H1 (cell line): Measurements from ENCODE around the gene ZNF546. TPM values are rescaled to one million over a fixed set of nuclear protein-coding genes. Genes with fewer than 3 reads are reported as not detected.

Experiments
- CHD1 ChIP-seq: IDR thresholded peaks from 2 replicates; pipeline ENCODE4 v1.6.1; 2012; ENCODE audit warnings: low read depth, low read length, improper control_type of control experiment
- CTBP2 ChIP-seq: IDR thresholded peaks from 2 replicates; pipeline ENCODE4 v1.7.0; 2011; ENCODE audit warnings: borderline replicate concordance, mild to moderate bottlenecking, moderate library complexity, mixed read lengths, low read length; ENCODE audit not compliant: insufficient read depth, insufficient read length
- GABPA ChIP-seq: IDR thresholded peaks from 2 replicates; pipeline ENCODE4 v1.6.1; 2011; ENCODE audit warnings: mild to moderate bottlenecking, low read length, moderate library complexity, borderline replicate concordance; ENCODE audit not compliant: insufficient read depth
- GTF2F1 ChIP-seq: IDR thresholded peaks from 2 replicates; pipeline ENCODE4 v1.6.1; 2012; ENCODE audit warnings: low read depth, low read length, improper control_type of control experiment, borderline replicate concordance
- JUN ChIP-seq: IDR thresholded peaks from 2 replicates; pipeline ENCODE4 v1.6.1; 2011; ENCODE audit warnings: low read depth, mild to moderate bottlenecking, improper control_type of control experiment, low read length
- NRF1 ChIP-seq: IDR thresholded peaks from 2 replicates; pipeline ENCODE4 v1.6.1; 2011; ENCODE audit warnings: mild to moderate bottlenecking, low read depth, low read length, improper control_type of control experiment
- POLR2A ChIP-seq, 2 experiments: IDR thresholded peaks; 1 replicate in 1 of 2; 2 replicates in 1 of 2; pipeline ENCODE4 v1.6.1; 2011; ENCODE audit warnings: low read depth in 2 of 2, low read length in 2 of 2, mild to moderate bottlenecking in 2 of 2; ENCODE audit errors: control extremely low read depth in 1 of 2
- SIRT6 ChIP-seq: IDR thresholded peaks from one replicate; pipeline ENCODE4 v1.7.1; 2012; ENCODE audit warnings: low read length, inconsistent platforms
- TAF1 ChIP-seq: IDR thresholded peaks from 2 replicates; pipeline ENCODE4 v1.6.1; 2011; ENCODE audit warnings: mild to moderate bottlenecking, low read depth, low read length
- TCF12 ChIP-seq: IDR thresholded peaks from 2 replicates; pipeline ENCODE4 v1.6.1; 2011; ENCODE audit warnings: low read depth, mild to moderate bottlenecking, low read length
- polyA plus RNA-seq, 7 experiments: library from polyadenylated mRNA; depleted of rRNA in 3 of 7; stranded (reverse) in 5 of 7; unstranded in 2 of 7; fragments of >200 nt in 5 of 7; fragments of 200-250 nt in 2 of 7; gene quantifications; 1 replicate in 5 of 7; 2 replicates in 1 of 7; 4 replicates in 1 of 7; pipeline versions ENCODE4 v1.2.1 to v1.2.3, GENCODE V29; 2011 to 2013; ENCODE audit warnings: missing spikeins in 2 of 7, mixed read lengths in 2 of 7
- total RNA-seq: library from RNA; stranded (reverse); fragmentation: NEBNext Ultra II Directional; extraction: Animal tissue kit (Norgen Biotek cat#: 25700); gene quantifications from 2 replicates; pipeline ENCODE4 v1.2.1, GENCODE V29; 2021

Gene ZNF546
- total and polyA plus RNA-seq, 2 of the 8 experiments (the other 6 are each of a cell fraction or from before 2014, with no cell fraction given): 0.21 to 1.1 TPM

GRCh38 chr19:39974377-39975155 is 22.3 kb upstream of the ZNF546 start (continued):
- TF ChIP-seq TCF12 (no peak), CHD1 (no peak), CTBP2 (no peak), GTF2F1 (no peak), JUN (no peak), NRF1 (no peak), SIRT6 (no peak), TAF1 (no peak), GABPA (no peak), POLR2A (IDR thresholded peaks at IDR 0.05; ENCODE audit: control extremely low read depth in 1 of 2, low read depth in 2 of 2, low read length in 2 of 2) (no peak)
